ENCODE measurements around the gene BHLHE40. TPM values are rescaled to one million over a fixed set of nuclear protein-coding genes. Genes with fewer than 3 reads are reported as not detected.

The BHLHE40 gene
- total and polyA plus RNA-seq, 4 experiments from 2014 or later: 33.0 to 45.8 (median 39.7) TPM

DNA sequence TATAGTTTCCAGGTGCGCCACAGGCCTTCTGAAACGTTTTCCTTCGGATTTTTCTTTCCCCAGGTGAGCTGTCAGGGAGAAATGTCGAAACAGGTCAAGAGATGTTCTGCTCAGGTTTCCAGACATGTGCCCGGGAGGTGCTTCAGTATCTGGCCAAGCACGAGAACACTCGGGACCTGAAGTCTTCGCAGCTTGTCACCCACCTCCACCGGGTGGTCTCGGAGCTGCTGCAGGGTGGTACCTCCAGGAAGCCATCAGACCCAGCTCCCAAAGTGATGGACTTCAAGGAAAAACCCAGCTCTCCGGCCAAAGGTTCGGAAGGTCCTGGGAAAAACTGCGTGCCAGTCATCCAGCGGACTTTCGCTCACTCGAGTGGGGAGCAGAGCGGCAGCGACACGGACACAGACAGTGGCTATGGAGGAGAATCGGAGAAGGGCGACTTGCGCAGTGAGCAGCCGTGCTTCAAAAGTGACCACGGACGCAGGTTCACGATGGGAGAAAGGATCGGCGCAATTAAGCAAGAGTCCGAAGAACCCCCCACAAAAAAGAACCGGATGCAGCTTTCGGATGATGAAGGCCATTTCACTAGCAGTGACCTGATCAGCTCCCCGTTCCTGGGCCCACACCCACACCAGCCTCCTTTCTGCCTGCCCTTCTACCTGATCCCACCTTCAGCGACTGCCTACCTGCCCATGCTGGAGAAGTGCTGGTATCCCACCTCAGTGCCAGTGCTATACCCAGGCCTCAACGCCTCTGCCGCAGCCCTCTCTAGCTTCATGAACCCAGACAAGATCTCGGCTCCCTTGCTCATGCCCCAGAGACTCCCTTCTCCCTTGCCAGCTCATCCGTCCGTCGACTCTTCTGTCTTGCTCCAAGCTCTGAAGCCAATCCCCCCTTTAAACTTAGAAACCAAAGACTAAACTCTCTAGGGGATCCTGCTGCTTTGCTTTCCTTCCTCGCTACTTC, 3.8 kb downstream of the BHLHE40 start:
- H3K4me3 Mint-ChIP-seq: peak overlapping the region; percentile 75 to 100 (median 85)
- peak overlapping the region; percentile 30 to 34 for H3K4me3 ChIP-seq (ENCODE audit: low read length in 2 of 2)
- peaks cover 44 to 70% (median 56%) of the 10 kb centered on the region in 4 donors for H3K4me1 Mint-ChIP-seq
- no peaks in the 10 kb centered on the region for H3K9me3 Mint-ChIP-seq
- no peaks in the 10 kb centered on the region for H3K27me3 ChIP-seq (ENCODE audit: insufficient read depth, low read length)
- peaks cover 26% of the 10 kb centered on the region for H3K36me3 ChIP-seq (ENCODE audit: insufficient read depth, low read length)
- H3K27me3 Mint-ChIP-seq: no peaks in the 10 kb centered on the region
- CTCF ChIA-PET (ENCODE audit: partially characterized antibody): interaction anchor here (0.8 to 12.9 kb wide), 21 partner anchors 7 to 272 kb away, joined by 3 to 251 read pairs (median 5); no protein-coding TSS in a partner anchor
- H3K36me3 Mint-ChIP-seq: peaks cover 32 to 54% of the 10 kb centered on the region in 2 donors
- peaks cover 71% of the 10 kb centered on the region for H3K4me1 ChIP-seq (ENCODE audit: insufficient read depth, low read length)
- intact Hi-C loops (cut with micrococcal nuclease): no loop called here
- peak overlapping the region; percentile 92 to 98 (median 97) for H3K27ac Mint-ChIP-seq
- H3K9me3 ChIP-seq (ENCODE audit: control insufficient read depth in 1 of 2, low read length in 2 of 2): no peaks in the 10 kb centered on the region
- H3K27ac ChIP-seq (ENCODE audit: low read depth, low read length): peak overlapping the region; percentile 80
- peak in 2 of 5 donors; percentile 19 to 56 for DNase-seq
- POLR2A ChIA-PET (ENCODE audit: partially characterized antibody): interaction anchor here (1.1 to 14.0 kb wide), 12 partner anchors 10 to 272 kb away, joined by 3 to 580 read pairs (median 13); no protein-coding TSS in a partner anchor

GRCh38 chr3:4983739-4984510, 4.7 kb downstream of the BHLHE40 start:
- Histone ChIP-seq H3K4me1 (ENCODE audit: insufficient read depth, low read length) (peaks cover 71% of the 10 kb centered on the region), H3K9me3 (ENCODE audit: control insufficient read depth in 1 of 2, low read length in 2 of 2) (no peaks in the 10 kb centered on the region), H3K4me3 (ENCODE audit: low read length in 2 of 2) (peak overlapping the region; percentile 30 to 34), H3K27ac (ENCODE audit: low read depth, low read length) (peak overlapping the region; percentile 80), H3K27me3 (ENCODE audit: insufficient read depth, low read length) (no peaks in the 10 kb centered on the region), H3K36me3 (ENCODE audit: insufficient read depth, low read length) (peaks cover 26% of the 10 kb centered on the region)
- Mint-ChIP-seq H3K9me3 (no peaks in the 10 kb centered on the region), H3K27ac (peak overlapping the region; percentile 92 to 98 (median 97)), H3K27me3 (no peaks in the 10 kb centered on the region), H3K36me3 (peaks cover 32 to 54% of the 10 kb centered on the region in 2 donors), H3K4me1 (peaks cover 44 to 69% (median 56%) of the 10 kb centered on the region in 4 donors), H3K4me3 (peak overlapping the region; percentile 73 to 100 (median 83))
- CTCF ChIA-PET (ENCODE audit: partially characterized antibody): interaction anchor here (0.7 to 12.9 kb wide), 21 partner anchors 8 to 273 kb away, joined by 3 to 251 read pairs (median 4); no protein-coding TSS in a partner anchor
- DNase-seq: peak; percentile 70 to 97 (median 79)
- intact Hi-C loops (cut with micrococcal nuclease): no loop called here
- POLR2A ChIA-PET (ENCODE audit: partially characterized antibody): interaction anchor here (1.1 to 14.0 kb wide), 13 partner anchors 9 to 273 kb away, joined by 3 to 580 read pairs (median 9); no protein-coding TSS in a partner anchor

- POLR2A ChIA-PET (ENCODE audit: partially characterized antibody): interaction anchor here (1.1 to 14.0 kb wide), 13 partner anchors 8 to 273 kb away, joined by 3 to 580 read pairs (median 6); no protein-coding TSS in a partner anchor
- no peaks in the 10 kb centered on the region for H3K27me3 ChIP-seq (ENCODE audit: insufficient read depth, low read length)
- intact Hi-C loops (cut with micrococcal nuclease): no loop called here
- H3K36me3 Mint-ChIP-seq: peaks cover 32 to 50% of the 10 kb centered on the region in 2 donors
- H3K9me3 Mint-ChIP-seq: no peaks in the 10 kb centered on the region
- H3K4me3 Mint-ChIP-seq: peak overlapping the region; percentile 73 to 100 (median 83)
- peaks cover 44 to 69% (median 56%) of the 10 kb centered on the region in 4 donors for H3K4me1 Mint-ChIP-seq
- no peaks in the 10 kb centered on the region for H3K9me3 ChIP-seq (ENCODE audit: control insufficient read depth in 1 of 2, low read length in 2 of 2)
- H3K27ac Mint-ChIP-seq: peak overlapping the region; percentile 92 to 98 (median 97)
- no peak for DNase-seq
- H3K4me3 ChIP-seq (ENCODE audit: low read length in 2 of 2): peak overlapping the region; percentile 20 to 30
- CTCF ChIA-PET (ENCODE audit: partially characterized antibody): interaction anchor here (0.8 to 12.9 kb wide), 20 partner anchors 9 to 273 kb away, joined by 3 to 251 read pairs (median 4); no protein-coding TSS in a partner anchor
- H3K27me3 Mint-ChIP-seq: no peaks in the 10 kb centered on the region
- H3K4me1 ChIP-seq (ENCODE audit: insufficient read depth, low read length): peaks cover 71% of the 10 kb centered on the region
- peaks cover 26% of the 10 kb centered on the region for H3K36me3 ChIP-seq (ENCODE audit: insufficient read depth, low read length)
- peak overlapping the region; percentile 80 for H3K27ac ChIP-seq (ENCODE audit: low read depth, low read length)
Observed at GRCh38 chr3:4984511-4984864, 5.3 kb downstream of the BHLHE40 start.

GRCh38 chr3:4985330-4986174, 6.3 kb downstream of the BHLHE40 start:
- Mint-ChIP-seq H3K36me3 (peaks cover 26 to 39% of the 10 kb centered on the region in 2 donors), H3K4me3 (peak overlapping the region; percentile 86 to 93 (median 90)), H3K9me3 (no peaks in the 10 kb centered on the region), H3K27me3 (no peaks in the 10 kb centered on the region), H3K27ac (peak overlapping the region; percentile 95 to 98 (median 97)), H3K4me1 (peaks cover 44 to 62% (median 53%) of the 10 kb centered on the region in 4 donors)
- no peak for DNase-seq
- H3K4me3 ChIP-seq (ENCODE audit: low read length in 2 of 2): no peak overlapping the region
- peak overlapping the region; percentile 59 for H3K27ac ChIP-seq (ENCODE audit: low read depth, low read length)
- intact Hi-C loops (cut with micrococcal nuclease): loop anchor here (1.0 kb wide), 1 partner anchor 41 kb away; no protein-coding TSS in a partner anchor
- CTCF ChIA-PET (ENCODE audit: partially characterized antibody): interaction anchor here (1.0 to 12.9 kb wide), 14 partner anchors 8 to 635 kb away, joined by 3 to 251 read pairs (median 6); no protein-coding TSS in a partner anchor
- no peaks in the 10 kb centered on the region for H3K27me3 ChIP-seq (ENCODE audit: insufficient read depth, low read length)
- peaks cover 26% of the 10 kb centered on the region for H3K36me3 ChIP-seq (ENCODE audit: insufficient read depth, low read length)
- H3K9me3 ChIP-seq (ENCODE audit: control insufficient read depth in 1 of 2, low read length in 2 of 2): no peaks in the 10 kb centered on the region
- POLR2A ChIA-PET (ENCODE audit: partially characterized antibody): interaction anchor here (1.0 to 14.0 kb wide), 12 partner anchors 8 to 492 kb away, joined by 3 to 580 read pairs (median 10); partner anchors contain the start of genes BHLHE40 and ITPR1
- H3K4me1 ChIP-seq (ENCODE audit: insufficient read depth, low read length): peaks cover 69% of the 10 kb centered on the region

- Mint-ChIP-seq H3K4me1 (peaks cover 41 to 57% (median 49%) of the 10 kb centered on the region in 4 donors), H3K4me3 (peak overlapping the region; percentile 86 to 93 (median 90)), H3K9me3 (no peaks in the 10 kb centered on the region), H3K27ac (peak overlapping the region; percentile 95 to 98 (median 97)), H3K36me3 (peaks cover 24 to 34% of the 10 kb centered on the region in 2 donors), H3K27me3 (no peaks in the 10 kb centered on the region)
- H3K9me3 ChIP-seq (ENCODE audit: control insufficient read depth in 1 of 2, low read length in 2 of 2): no peaks in the 10 kb centered on the region
- CTCF ChIA-PET (ENCODE audit: partially characterized antibody): interaction anchor here (0.9 to 12.9 kb wide), 6 partner anchors 13 to 275 kb away, joined by 3 to 251 read pairs (median 4); no protein-coding TSS in a partner anchor
- H3K36me3 ChIP-seq (ENCODE audit: insufficient read depth, low read length): peaks cover 26% of the 10 kb centered on the region
- no peaks in the 10 kb centered on the region for H3K27me3 ChIP-seq (ENCODE audit: insufficient read depth, low read length)
- peaks cover 64% of the 10 kb centered on the region for H3K4me1 ChIP-seq (ENCODE audit: insufficient read depth, low read length)
- POLR2A ChIA-PET (ENCODE audit: partially characterized antibody): interaction anchor here (1.0 to 14.0 kb wide), 8 partner anchors 8 to 493 kb away, joined by 3 to 580 read pairs (median 26); partner anchors contain the start of genes BHLHE40 and ITPR1
- DNase-seq: no peak
- H3K27ac ChIP-seq (ENCODE audit: low read depth, low read length): peak overlapping the region; percentile 59
- intact Hi-C loops (cut with micrococcal nuclease): loop anchor here (1.0 kb wide), 1 partner anchor 40 kb away; no protein-coding TSS in a partner anchor
- peak overlapping the region; percentile 44 to 65 for H3K4me3 ChIP-seq (ENCODE audit: low read length in 2 of 2)
Observed at GRCh38 chr3:4986175-4986781, 7.0 kb downstream of the BHLHE40 start.

Data from CD4-positive, alpha-beta memory T cell (primary cell).